SKM-1 (cell line): ENCODE data around the gene MYOG.

Experiments
- DNase-seq: peaks from one replicate; lab custom pipeline; 2025; ENCODE audit not compliant: unreplicated experiment; lab: John Stamatoyannopoulos, UW

Gene MYOG

DNA sequence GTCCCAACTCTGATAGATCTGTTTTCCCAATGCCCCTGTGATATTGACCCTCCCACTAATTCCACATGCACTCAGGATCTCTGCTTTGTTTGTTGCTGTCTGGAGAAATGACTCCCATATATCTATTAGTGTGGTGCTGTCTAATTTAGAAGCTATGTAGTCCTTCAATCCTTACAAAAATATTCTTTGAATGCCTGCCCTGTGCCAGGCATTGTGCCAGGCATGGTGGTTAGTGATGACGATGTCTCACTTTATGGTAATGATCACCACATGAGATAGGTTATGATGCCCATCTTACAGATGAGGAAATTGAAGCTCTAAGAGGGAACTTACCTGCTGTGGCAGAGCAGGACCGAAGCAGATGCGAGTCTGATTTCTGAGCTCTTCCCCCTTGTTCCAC is 12.9 kb downstream of the MYOG start:
- DNase-seq: no peak

DNA sequence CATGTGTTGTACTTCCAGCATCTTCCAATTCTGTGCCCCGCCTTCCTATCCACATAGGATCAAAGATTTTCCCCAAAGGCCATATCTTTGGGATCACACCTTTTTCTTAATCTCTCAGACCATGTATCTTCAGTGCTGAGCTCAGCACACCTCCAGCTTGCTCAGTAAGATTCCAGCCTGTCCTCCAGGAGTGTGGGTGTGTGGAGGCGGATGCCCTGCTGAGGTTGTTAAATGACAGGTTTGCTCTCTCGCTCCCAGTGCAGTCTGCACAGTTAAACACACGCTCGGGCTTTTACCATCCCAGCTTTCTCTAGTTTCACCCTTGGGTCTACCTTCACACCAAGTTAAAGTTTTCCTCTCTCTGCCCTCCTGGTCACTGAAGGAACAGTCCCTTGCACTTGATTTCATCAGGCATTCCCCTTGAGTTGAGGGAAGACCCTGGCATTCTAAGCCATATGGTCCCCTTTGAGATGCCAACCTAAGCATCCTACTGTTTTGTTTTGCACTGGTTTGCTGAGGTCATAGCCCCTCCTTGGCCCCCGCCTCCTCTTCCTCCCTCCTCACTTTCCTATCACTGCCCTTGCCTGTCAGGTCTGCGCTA is 13.7 kb downstream of the MYOG start:
- DNase-seq: no peak

DNA sequence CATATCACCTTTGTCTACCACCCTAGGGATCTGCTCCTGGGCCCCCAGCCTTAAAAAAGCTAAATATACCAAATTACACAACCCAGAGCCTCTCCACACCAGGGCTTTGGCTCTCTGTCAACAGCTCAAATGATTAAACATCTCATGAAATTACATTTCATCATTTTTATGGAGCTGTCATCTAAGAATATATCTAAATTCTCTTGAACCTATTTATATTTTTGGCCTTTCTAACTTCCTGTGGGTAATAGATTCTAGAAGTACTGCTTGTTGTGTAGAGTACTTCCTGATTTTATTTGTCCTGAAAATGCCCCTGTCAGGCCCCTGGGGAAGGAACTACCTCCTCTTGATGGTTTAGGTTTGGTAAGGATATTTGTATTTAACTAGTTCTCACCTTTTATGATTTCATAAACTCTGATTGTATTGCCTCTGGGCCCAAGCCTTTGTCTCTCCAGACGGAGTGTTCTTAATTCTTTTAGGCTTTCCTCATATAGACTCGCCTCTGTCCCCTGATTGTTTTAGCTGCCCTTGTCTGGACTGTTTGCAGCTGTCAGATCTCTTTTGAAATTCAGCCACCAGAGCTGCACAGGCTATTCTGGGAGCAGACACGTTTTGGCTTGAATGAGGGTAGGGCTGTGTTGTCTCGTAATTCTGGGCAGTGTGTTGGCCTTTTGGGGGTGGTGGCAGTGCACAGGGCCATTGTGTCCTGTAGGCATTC is 16.6 kb downstream of the MYOG start:
- DNase-seq: peak; percentile 91

DNA sequence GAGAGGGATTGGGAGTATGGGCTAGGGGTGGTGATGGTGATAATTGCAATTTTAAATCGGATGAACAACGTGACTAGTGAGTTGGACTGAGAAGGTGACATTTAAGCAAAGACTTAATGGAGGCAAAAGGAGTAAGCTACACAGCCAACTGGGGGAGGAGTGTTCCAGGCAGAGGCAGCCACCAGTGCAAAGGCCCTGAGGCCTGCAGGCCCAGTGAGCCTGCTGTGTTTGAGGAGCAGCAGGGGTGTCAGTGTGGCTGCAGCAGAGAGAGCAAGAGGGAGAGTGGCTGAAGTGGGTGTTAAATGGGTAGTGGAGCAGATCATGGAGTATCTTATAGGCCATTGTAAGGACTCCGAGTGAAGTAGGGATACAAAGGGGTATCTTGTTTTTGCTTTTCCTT is 18.8 kb downstream of the MYOG start:
- no peak for DNase-seq

DNA sequence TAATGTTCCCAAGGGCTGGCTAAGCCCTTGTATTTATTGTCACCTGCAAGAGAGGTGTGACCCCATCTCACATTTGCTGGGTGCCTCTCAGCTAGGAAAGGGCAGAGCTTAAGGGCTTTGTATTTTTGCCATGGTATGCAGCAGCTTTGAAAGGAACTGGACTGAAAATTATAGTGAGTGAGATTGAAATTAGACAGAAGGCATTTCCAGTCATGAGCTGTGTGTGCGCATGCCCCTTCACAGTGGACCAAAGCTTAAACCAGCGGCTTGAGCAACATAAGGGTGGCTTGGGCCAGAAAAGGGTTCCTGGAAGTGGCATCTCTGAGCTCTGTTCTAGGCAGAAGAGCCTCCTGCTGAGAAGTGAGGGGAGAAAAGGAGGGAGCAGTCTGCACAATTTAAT is 19.8 kb downstream of the MYOG start:
- no peak for DNase-seq

DNA sequence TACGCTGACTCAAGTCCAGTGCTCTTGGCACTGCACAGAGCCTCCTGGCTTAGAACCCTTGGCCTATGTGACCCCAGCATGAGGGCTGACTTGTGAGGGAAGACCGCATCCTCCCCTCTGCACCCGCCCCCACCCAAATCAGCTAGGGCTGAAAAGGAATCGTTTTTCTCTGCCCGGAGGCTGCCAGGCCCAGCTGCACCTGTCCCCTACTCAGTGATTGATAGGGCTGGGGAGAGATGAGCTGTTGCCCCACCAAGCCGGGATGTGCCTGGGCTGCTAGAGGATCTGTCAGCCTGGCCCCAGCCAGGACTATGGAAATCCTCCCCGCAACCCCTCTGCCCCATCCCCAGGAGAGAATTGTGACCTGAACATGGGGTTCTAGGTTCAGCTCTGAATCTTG is 20.6 kb downstream of the MYOG start:
- DNase-seq: no peak

DNA sequence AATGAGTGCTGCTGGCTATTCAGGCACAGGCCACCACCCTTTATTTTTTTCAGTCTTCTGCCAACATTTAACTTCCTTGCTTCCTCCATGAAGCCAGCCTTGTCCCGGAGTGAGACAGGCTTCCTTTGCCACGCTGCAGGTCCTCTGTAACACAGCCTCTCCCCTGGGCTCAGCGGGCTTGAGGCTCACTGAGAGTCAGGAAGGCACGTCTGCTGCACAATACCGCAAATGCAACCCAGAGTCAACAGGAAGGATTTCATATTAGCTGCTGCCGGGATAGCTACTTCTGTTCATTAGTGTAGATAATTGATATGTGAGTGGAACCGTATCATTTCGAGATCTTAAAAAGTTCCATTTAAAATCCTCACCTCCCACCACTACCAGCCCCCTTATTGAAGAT is 22.5 kb downstream of the MYOG start:
- no peak for DNase-seq

DNA sequence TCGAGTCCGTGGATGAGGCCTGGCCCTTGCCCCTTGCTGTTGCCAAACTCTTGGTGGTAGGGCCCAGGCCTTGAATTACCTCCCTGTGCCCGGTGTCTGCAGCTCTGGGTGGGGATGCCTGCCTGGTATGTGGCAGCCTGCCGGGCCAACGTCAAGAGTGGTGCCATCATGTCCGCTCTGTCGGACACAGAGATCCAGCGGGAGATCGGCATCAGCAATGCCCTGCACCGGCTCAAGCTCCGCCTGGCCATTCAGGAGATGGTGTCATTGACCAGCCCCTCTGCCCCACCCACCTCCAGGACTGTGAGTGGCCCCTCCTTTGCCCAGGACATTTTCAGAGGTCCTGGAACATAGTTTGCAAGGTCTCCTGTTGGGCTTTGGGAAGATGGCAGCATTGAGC is 25.7 kb downstream of the MYOG start:
- no peak for DNase-seq

DNA sequence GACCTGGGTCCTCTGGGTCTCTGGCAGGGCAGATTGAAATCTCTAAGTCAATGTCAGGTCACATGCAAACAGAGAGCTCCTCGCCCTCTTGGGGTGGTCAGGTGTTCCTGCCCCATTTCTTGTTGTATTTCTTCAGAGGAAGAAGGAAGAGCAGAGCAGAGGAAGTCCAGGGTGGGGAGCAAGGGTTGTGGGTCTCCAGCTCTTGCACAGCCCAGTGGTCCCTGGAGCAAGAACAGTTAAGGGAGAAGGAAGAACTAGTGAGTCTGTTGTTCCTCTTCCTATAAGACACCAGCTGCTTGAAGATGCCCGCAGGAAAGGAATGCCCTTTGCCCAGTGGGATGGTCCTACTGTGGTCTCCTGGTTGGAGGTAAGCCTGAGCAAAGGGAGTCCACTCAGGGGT is 26.3 kb downstream of the MYOG start:
- peak; percentile 90 for DNase-seq

DNA sequence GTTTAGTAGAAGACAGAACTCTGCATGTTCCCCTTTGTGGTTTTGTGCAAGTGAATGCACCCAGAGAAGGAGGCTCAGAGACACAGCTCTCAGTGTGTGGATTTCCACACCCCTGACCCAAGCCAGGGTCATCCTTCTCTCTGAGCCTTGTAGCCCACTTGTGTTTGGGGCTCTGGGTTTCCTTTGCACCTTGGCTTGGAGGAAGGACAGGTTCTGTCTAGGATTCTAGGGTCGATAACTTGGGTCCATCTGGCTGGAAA is 27.2 kb downstream of the MYOG start:
- peak; percentile 90 for DNase-seq

DNA sequence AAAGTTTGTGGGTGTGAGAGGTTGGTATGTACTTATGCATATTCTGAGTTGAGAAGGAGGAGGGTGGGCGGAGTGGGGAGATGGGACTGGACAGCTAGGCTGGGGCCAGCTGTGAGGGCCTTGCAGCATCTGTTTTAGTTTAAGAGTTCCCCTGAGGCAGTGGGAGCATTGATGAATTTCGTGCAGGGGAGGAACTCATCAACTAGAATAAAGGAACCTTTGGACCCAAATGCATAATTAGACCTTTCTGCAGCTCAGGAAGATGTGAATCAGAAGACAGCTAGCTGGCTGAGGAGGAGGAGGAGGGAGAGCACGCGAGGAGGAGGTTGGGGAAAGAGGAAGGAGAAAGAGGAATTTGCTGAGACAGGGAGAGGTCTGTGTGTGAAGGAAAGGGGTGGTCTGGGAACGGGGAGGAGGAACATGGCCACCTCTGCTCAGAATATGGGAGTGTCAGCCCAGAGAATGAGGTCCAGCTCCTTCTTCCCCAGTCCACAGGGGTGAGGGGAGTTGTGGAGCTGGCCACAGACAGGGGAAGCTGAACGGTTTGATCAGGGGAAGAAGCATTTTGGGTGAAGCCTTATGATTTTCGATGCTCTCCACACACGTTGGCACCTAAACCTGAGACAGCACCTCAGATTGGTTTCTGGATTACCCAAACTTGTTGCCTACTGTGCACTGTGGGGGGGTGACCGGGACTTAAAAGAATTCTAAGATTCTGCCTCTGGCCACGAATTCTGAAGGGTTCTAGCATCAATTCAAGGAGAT is 27.7 kb downstream of the MYOG start:
- peak; percentile 76 for DNase-seq

DNA sequence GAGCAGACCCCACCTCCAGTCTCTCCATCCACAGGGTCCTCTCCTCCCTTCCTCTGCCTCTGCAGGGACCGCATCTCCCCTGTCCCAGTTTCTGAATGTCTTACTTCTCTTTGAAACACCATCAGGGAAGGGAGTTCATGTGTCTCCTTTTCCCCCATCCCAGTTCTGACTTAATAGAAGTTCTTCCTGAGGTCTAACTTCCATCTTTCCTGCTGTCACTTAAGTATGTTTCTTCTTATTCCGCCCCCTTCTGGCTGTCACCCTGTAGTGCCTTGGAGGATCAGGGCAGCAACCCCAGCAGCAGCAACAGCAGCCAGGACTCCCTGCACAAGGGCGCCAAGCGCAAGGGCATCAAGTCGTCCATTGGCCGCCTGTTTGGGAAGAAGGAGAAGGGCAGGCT is 29.3 kb downstream of the MYOG start:
- no peak for DNase-seq

DNA sequence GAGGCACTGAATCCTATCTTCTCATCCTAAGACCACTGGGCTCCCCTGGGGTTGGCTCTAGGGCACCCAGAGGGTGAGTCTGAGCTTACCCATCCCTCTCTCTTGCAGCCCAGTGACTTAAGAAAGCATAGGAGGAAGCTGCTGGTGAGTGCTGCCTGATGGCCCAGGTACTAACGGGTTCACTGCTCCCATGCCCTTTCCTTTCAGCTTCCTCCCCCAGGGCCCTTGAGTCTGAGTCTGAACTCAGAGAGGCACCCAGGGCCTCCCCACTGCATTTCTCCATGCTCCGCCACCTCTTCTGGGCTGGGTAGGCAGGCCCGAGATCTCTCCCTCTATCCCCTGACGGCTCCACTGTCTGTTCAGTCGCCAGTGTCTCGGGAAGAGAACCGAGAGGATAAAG is 29.8 kb downstream of the MYOG start:
- no peak for DNase-seq

DNA sequence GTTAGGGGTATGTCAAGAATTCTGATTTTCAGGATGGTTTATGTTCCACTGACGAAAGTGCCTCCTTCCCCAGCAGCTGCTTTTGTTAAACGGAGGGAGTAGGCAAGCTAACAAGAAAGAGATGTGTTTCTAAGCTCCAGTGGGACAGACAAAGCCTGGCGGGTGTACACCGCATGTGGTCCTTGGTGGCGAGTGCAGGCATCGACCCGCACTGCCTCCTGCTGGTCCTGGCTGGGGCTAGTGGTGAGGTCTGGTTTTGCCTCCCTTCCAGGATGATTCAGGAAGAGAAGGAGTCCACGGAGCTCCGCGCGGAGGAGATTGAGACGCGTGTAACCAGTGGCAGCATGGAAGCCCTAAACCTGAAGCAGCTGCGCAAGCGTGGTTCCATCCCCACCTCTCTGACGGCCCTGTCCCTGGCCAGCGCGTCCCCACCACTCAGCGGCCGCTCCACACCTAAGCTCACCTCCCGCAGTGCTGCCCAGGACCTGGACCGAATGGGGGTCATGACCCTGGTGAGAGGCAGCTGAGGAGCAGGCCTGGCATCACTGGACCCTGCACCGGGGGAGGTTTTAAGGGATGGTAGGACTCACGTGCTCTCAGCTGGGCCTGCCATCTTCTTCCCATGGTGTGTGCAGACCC is 30.5 kb downstream of the MYOG start:
- DNase-seq: no peak

DNA sequence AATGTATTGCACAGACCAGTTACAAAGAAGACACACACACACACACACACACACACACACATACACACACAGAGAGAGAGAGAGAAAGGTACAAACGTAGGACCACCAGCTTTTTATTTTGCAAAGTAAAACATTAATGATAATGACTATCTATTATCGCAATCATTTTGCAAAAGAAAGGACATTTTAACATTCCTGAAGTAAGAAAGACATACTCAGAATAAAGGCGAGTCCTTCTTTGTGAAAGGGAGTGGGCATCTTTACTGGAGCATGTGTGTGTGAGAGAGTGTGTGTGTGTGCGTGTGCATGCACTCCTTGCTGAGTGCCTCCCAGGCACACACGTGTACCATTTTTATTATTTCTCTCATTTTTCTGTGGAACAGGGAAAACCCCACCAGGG is 31.2 kb downstream of the MYOG start:
- DNase-seq: no peak

DNA sequence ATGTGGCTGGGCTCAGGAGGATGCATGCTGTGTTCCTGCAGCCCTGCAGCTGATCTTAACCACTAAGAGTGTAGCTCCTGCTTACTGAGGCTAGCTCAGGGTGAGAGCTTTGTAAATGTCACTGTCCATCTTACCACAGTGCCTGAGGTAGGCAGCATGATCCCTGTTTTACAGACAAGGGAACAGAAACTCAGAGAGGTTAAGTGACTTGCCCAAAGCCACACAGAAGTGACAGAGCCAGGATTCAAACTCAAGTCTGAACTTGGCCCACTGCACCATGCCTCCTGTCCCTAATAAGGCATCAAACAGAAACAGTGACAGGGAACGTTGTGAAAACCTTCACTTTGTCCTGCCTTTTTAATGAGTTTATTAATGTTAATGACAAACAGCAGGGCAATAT is 31.6 kb downstream of the MYOG start:
- no peak for DNase-seq

DNA sequence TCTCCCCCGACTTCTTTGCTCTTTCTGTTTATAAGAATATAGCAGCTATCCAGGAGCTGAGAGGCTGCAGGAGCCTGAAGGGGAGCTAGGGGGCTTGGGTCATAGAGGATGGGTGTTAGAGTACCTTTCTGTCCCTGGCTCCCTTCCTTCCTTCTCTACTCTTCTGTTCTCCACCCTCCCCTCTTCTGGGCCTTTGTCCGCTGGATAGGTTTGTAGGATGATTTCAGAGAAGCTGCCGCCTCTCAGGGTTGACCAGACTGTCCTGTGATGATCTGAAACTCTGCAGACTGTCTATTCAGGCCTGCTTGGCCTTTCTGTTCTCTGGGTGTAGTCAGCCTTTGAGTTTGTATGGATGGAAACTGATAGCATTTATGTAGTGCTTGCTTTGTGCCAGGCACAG is 33.2 kb downstream of the MYOG start:
- no peak for DNase-seq

DNA sequence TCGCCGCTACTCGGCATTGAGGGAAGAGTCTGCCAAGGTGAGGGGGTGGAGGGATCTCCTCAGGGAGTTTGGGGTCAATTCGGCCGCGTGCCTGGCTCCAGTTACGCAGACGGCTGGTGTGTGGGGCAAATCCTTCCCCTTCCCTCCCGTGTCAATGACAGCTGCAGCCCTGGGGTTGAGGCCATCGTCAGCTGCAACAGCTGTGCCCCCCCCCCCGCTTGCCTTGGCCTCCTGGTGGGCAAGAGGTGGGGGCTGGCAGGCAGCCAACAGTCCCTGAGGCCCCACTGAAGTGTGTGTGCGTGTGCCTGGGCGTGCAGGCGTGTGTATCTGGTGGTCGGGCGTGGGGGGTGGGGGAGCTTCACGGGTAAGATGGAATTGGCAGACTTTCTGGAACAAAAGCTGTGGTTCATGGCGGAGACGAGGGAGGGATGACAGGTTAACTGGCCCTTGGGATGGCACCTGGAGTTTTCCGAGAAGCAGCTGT is 33.9 kb downstream of the MYOG start:
- DNase-seq: no peak

DNA sequence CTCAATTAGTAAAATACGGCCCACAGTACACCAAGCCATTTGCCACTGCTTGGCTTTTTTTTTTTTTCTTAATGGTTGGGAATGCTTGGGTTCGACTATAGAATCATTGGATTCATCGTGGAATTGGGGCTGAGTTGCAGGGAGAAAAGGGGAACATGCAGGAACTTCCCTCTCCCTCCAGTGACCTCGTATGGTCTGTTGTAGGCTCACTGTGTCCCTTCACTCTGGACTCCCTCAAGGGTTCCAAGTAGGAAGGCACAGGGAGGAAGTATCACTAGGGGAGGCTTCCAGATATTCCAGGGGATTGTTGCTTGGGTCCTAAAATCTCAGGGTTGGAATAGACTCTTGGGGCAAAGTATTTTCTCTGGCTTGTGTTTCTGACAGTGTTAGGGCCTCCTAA is 35.0 kb downstream of the MYOG start:
- DNase-seq: no peak

DNA sequence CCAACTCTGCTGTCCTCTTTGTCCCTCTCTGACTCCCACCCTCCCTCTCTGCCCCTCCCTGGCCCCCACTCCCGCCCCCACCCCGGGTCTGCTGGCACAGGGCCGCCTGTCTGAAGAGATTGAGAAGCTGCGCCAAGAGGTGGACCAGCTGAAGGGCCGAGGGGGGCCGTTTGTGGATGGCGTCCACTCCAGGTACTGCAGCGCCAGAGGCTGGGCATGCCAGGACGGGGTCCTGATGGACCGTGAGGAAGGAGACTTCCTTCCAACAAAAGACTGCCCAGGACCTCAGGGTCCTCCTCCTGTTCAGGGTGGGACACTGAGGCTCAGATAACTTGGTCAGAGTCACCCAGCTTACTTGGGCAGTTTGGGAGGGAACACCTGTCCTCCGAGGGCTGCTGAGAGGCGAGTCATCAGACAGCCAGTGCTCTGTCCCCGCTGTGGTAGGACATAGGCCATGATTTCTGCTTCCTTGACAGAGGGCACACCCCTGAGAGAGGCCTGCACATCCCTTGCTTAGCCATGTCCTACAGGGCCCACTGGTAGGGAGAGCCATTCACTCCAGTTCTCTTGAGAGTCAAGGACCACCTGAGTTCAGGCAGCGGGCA is 36.1 kb downstream of the MYOG start:
- no peak for DNase-seq

DNA sequence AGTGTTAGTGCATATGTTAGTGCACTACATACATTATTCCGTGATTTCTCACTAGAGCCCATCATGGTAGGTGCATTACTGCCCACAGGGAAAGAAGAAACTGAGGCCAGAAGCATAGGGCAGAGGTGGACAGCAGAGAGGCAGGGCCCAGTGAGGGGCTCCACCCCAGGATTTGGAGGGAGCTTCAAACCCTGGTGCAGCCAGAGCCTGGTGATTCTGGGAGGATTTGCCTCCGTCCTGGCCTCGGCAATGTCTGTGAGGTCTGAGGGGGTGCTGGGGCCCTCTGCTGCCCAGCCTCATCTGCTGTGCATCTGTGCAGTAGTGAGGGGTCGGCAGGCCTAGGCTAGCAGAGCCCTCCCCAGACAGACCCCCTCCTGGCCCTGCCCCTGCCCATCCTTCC is 36.7 kb downstream of the MYOG start:
- DNase-seq: no peak
